SK-N-SH (cell line): ENCODE results near the gene VKORC1L1. TPM values are rescaled to one million over a fixed set of nuclear protein-coding genes. Genes with fewer than 3 reads are reported as not detected.

Source experiments
- CTCF ChIA-PET: fragments of 300-600, 350-600 bp; formaldehyde crosslinking; extraction: SDS; loops from one replicate; lab custom pipeline; 2021; lab: Yijun Ruan, JAX
- POLR2A ChIA-PET: fragments of 350-600 bp; sonication (Branson Sonifier 250); formaldehyde crosslinking; extraction: SDS; loops from one replicate; lab custom pipeline; 2020; ENCODE audit warnings: antibody characterized with exemption, inconsistent platforms; lab: Yijun Ruan, JAX
- DNase-seq: peaks from one replicate; pipeline ENCODE4 v3.0.0; 2012
- H2AFZ ChIP-seq: fragments of 200-600 bp; sonication (generic); 2 replicates; pipeline ENCODE4 v1.8.1; 2016; ENCODE audit warnings: antibody characterized with exemption, mild to moderate bottlenecking, low read depth
- H3F3A ChIP-seq: fragments of 200-600 bp; sonication (generic); replicated peaks from 2 replicates; pipeline ENCODE3; 2016; ENCODE audit warnings: antibody characterized with exemption, mild to moderate bottlenecking; ENCODE audit not compliant: insufficient read depth
- H3K27ac ChIP-seq, 2 experiments: fragments of 200-500 bp in 1 of 2; fragments of 200-600 bp in 1 of 2; sonication (Bioruptor generic) in 1 of 2; sonication (generic), shearing (Covaris generic) in 1 of 2; 2 replicates each; pipeline versions ENCODE4 v1.5.1 to v1.6.1; 2014 to 2016; ENCODE audit warnings: low read depth in 2 of 2, inconsistent platforms in 1 of 2, low read length in 1 of 2, mild to moderate bottlenecking in 1 of 2, mixed read lengths in 1 of 2
- H3K27me3 ChIP-seq: fragments of 200-600 bp; sonication (generic), shearing (Covaris generic); 2 replicates; pipeline ENCODE4 v1.6.1; 2016; ENCODE audit warnings: mixed run types; ENCODE audit not compliant: insufficient read depth
- H3K36me3 ChIP-seq, 2 experiments: fragments of 200-500 bp in 1 of 2; fragments of 200-600 bp in 1 of 2; sonication (Bioruptor generic) in 1 of 2; sonication (generic) in 1 of 2; replicated peaks in 1 of 2; 2 replicates each; pipeline versions ENCODE3 to v1.5.1; 2014 to 2016; ENCODE audit warnings: low read length in 1 of 2, mild to moderate bottlenecking in 1 of 2; ENCODE audit not compliant: insufficient read depth in 2 of 2, control insufficient read depth in 1 of 2
- H3K4me1 ChIP-seq, 2 experiments: fragments of 200-500 bp in 1 of 2; fragments of 200-600 bp in 1 of 2; sonication (Bioruptor generic) in 1 of 2; sonication (generic), shearing (Covaris generic) in 1 of 2; 2 replicates each; pipeline versions ENCODE4 v1.5.1 to v1.6.1; 2014 to 2016; ENCODE audit warnings: low read depth in 1 of 2, low read length in 1 of 2, mixed run types in 1 of 2; ENCODE audit not compliant: insufficient read depth in 2 of 2, control insufficient read depth in 1 of 2
- H3K4me2 ChIP-seq: fragments of 200-600 bp; sonication (generic), shearing (Covaris generic); 2 replicates; pipeline ENCODE4 v1.6.1; 2017; ENCODE audit warnings: mixed run types
- H3K4me3 ChIP-seq, 2 experiments: fragments of 200-500 bp in 1 of 2; fragments of 200-600 bp in 1 of 2; sonication (Bioruptor generic) in 1 of 2; sonication (generic), shearing (Covaris generic) in 1 of 2; 2 replicates each; pipeline versions ENCODE4 v1.5.1 to v1.8.1; 2014 to 2016; ENCODE audit warnings: low read depth in 2 of 2, inconsistent platforms in 1 of 2, low read length in 1 of 2, mild to moderate bottlenecking in 1 of 2, mixed read lengths in 1 of 2, moderate library complexity in 1 of 2
- H3K79me2 ChIP-seq: fragments of 200-600 bp; sonication (generic); 2 replicates; pipeline ENCODE4 v1.8.1; 2017; ENCODE audit warnings: mild to moderate bottlenecking; ENCODE audit not compliant: insufficient read depth
- H3K9ac ChIP-seq: fragments of 200-600 bp; sonication (generic); 2 replicates; pipeline ENCODE4 v1.6.1; 2017; ENCODE audit warnings: mixed run types
- H3K9me2 ChIP-seq: fragments of 200-600 bp; sonication (generic); 2 replicates; pipeline ENCODE4 v1.6.1; 2017; ENCODE audit warnings: mixed run types
- H3K9me3 ChIP-seq: fragments of 200-600 bp; sonication (generic); 2 replicates; pipeline ENCODE4 v1.6.1; 2017; ENCODE audit warnings: mixed run types, mild to moderate bottlenecking, moderate library complexity
- H4K20me1 ChIP-seq: fragments of 200-600 bp; sonication (generic); 2 replicates; pipeline ENCODE4 v1.6.1; 2017; ENCODE audit warnings: mild to moderate bottlenecking, mixed run types; ENCODE audit not compliant: insufficient read depth
- CHD2 ChIP-seq: fragments of 150-350 bp; IDR thresholded peaks from 2 replicates; pipeline ENCODE4 v1.6.1; 2018; ENCODE audit warnings: low read length; ENCODE audit not compliant: partially characterized antibody
- ELF1 ChIP-seq: IDR thresholded peaks from 2 replicates; pipeline ENCODE4 v1.4.0; 2012
- EZH2phosphoT487 ChIP-seq: fragments of 200-600 bp; sonication (generic); IDR thresholded peaks from 2 replicates; pipeline ENCODE4 v1.6.1; 2017; ENCODE audit warnings: low read depth, mixed run types, mild to moderate bottlenecking, antibody characterized with exemption, moderate library complexity, borderline replicate concordance
- FOSL2 ChIP-seq: IDR thresholded peaks from 2 replicates; pipeline ENCODE4 v1.4.0; 2012; ENCODE audit warnings: low read depth, mild to moderate bottlenecking, moderate library complexity, borderline replicate concordance
- FOXM1 ChIP-seq: IDR thresholded peaks from 2 replicates; pipeline ENCODE4 v1.4.0; 2012; ENCODE audit warnings: low read depth, mild to moderate bottlenecking
- GATA2 ChIP-seq: sonication (generic); formaldehyde crosslinking; IDR thresholded peaks from 2 replicates; pipeline ENCODE4 v1.5.0; 2020; ENCODE audit warnings: mild to moderate bottlenecking, missing genetic modification reagents
- IRF3 ChIP-seq: fragments of 150-350 bp; IDR thresholded peaks from 2 replicates; pipeline ENCODE4 v1.6.1; 2016; ENCODE audit warnings: mild to moderate bottlenecking, low read depth, low read length
- JUND ChIP-seq: IDR thresholded peaks from 2 replicates; pipeline ENCODE4 v1.4.0; 2012
- MAX ChIP-seq: IDR thresholded peaks from 2 replicates; pipeline ENCODE4 v1.4.0; 2012; ENCODE audit warnings: low read depth
- MEF2A ChIP-seq: IDR thresholded peaks from 2 replicates; pipeline ENCODE4 v1.4.0; 2012; ENCODE audit warnings: low read depth, borderline replicate concordance
- NRF1 ChIP-seq: IDR thresholded peaks from 2 replicates; pipeline ENCODE4 v1.6.1; 2012; ENCODE audit warnings: low read depth, mild to moderate bottlenecking, low read length
- PBX3 ChIP-seq: IDR thresholded peaks from 2 replicates; pipeline ENCODE4; 2012
- POLR2AphosphoS5 ChIP-seq: IDR thresholded peaks from 2 replicates; pipeline ENCODE4 v1.6.1; 2012; ENCODE audit warnings: low read depth, low read length
- RAD21 ChIP-seq: IDR thresholded peaks from 2 replicates; pipeline ENCODE4 v1.6.1; 2012; ENCODE audit warnings: mild to moderate bottlenecking, low read length
- RXRA ChIP-seq: IDR thresholded peaks from 2 replicates; pipeline ENCODE4 v1.4.0; 2012; ENCODE audit warnings: low read depth, mild to moderate bottlenecking, borderline replicate concordance
- SMC3 ChIP-seq: IDR thresholded peaks from 2 replicates; pipeline ENCODE4 v1.6.1; 2012; ENCODE audit warnings: low read depth, low read length, improper control_type of control experiment
- TCF12 ChIP-seq: IDR thresholded peaks from 2 replicates; pipeline ENCODE4 v1.4.0; 2012
- TEAD4 ChIP-seq: IDR thresholded peaks from 2 replicates; pipeline ENCODE4 v1.4.0; 2012; ENCODE audit warnings: mild to moderate bottlenecking, borderline replicate concordance; ENCODE audit not compliant: insufficient read depth
- USF1 ChIP-seq: IDR thresholded peaks from 2 replicates; pipeline ENCODE4 v1.4.0; 2012; ENCODE audit warnings: low read depth, borderline replicate concordance
- USF2 ChIP-seq: fragments of 150-350 bp; IDR thresholded peaks from 2 replicates; pipeline ENCODE4 v1.6.1; 2017; ENCODE audit warnings: antibody characterized with exemption, low read length, low read depth, borderline replicate concordance
- YY1 ChIP-seq: IDR thresholded peaks from 2 replicates; pipeline ENCODE4 v1.4.0; 2012; ENCODE audit warnings: low read depth, mild to moderate bottlenecking
- WGBS: methylation state at CpG from one replicate; pipeline ENCODE4 v1.1.6; 2017; ENCODE audit warnings: low lambda C conversion rate; 5-methylcytosine and 5-hydroxymethylcytosine counted together
- polyA plus RNA-seq, 3 experiments: library from polyadenylated mRNA; depleted of rRNA; stranded (reverse); fragments of >200 nt; gene quantifications; 2 replicates each; pipeline ENCODE4 v1.2.3, GENCODE V29; 2012

Gene VKORC1L1
- polyA plus RNA-seq, 1 of the 3 experiments (the other 2 are of a cell fraction): 14.7 TPM

- no peaks in the 10 kb centered on the region for H3K9me3 ChIP-seq
- H3K27ac ChIP-seq: no peak overlapping the region
- WGBS: 95% methylated on average over 5 of the region's 5 CpGs
- ChIA-PET POLR2A (no interaction called here), CTCF (no interaction called here)
- no peak for TF ChIP-seq SMC3
- TF ChIP-seq GATA2 (CRISPR knock-in tag): no peak
- no peak for TF ChIP-seq RAD21
- TF ChIP-seq POLR2AphosphoS5: no peak
- no peak for TF ChIP-seq IRF3
- no peak for TF ChIP-seq EZH2phosphoT487
- no peak for DNase-seq
- H3K4me1 ChIP-seq: no peaks in the 10 kb centered on the region
- H3F3A ChIP-seq: peaks cover 5% of the 10 kb centered on the region
- H3K4me3 ChIP-seq: no peak overlapping the region
- H3K4me2 ChIP-seq: no peak overlapping the region
- H3K9ac ChIP-seq: no peak overlapping the region
- H3K9me2 ChIP-seq: no peaks in the 10 kb centered on the region
- H2AFZ ChIP-seq: no peak overlapping the region
- no peaks in the 10 kb centered on the region for H4K20me1 ChIP-seq
- peaks cover 7 to 33% of the 10 kb centered on the region in 2 experiments for H3K36me3 ChIP-seq
- no peaks in the 10 kb centered on the region for H3K27me3 ChIP-seq
- peaks cover 71% of the 10 kb centered on the region for H3K79me2 ChIP-seq
These were observed 19.3 kb downstream of the VKORC1L1 start for GRCh38 chr7:65892161-65892560.

- Histone ChIP-seq H3K9ac (no peak overlapping the region), H3K9me2 (no peaks in the 10 kb centered on the region), H3K79me2 (peaks cover 67% of the 10 kb centered on the region), H3F3A (peaks cover 5% of the 10 kb centered on the region), H3K27me3 (no peaks in the 10 kb centered on the region), H2AFZ (no peak overlapping the region), H3K9me3 (no peaks in the 10 kb centered on the region), H3K27ac (peak overlapping the region in 1 of 2 experiments; percentile 3; a peak in 1 of 4 replicates), H3K4me1 (no peaks in the 10 kb centered on the region), H4K20me1 (no peaks in the 10 kb centered on the region), H3K4me2 (no peak overlapping the region), H3K4me3 (no peak overlapping the region), H3K36me3 (peaks cover 7 to 33% of the 10 kb centered on the region in 2 experiments)
- POLR2A ChIA-PET: no interaction called here
- no peak for DNase-seq
- TF ChIP-seq CHD2: no peak
- no peak for TF ChIP-seq USF2
- TF ChIP-seq FOXM1: no peak
- TF ChIP-seq MEF2A: no peak
- TF ChIP-seq ELF1: no peak
- no peak for TF ChIP-seq TCF12
- no peak for TF ChIP-seq JUND
- no peak for TF ChIP-seq RAD21
- TF ChIP-seq USF1: no peak
- TF ChIP-seq SMC3: no peak
- no peak for TF ChIP-seq PBX3
- TF ChIP-seq YY1: no peak
- TF ChIP-seq RXRA: no peak
- no peak for TF ChIP-seq NRF1
- TF ChIP-seq TEAD4: no peak
- no peak for TF ChIP-seq MAX
- no peak for TF ChIP-seq FOSL2
- CTCF ChIA-PET: no interaction called here
- WGBS: 92% methylated on average over 1 of the region's 1 CpG
These were observed 20.0 kb downstream of the VKORC1L1 start for GRCh38 chr7:65892835-65893234.
